ENCODE measurements around the gene SPPL2B. TPM values are rescaled to one million over a fixed set of nuclear protein-coding genes. Genes with fewer than 3 reads are reported as not detected.

The SPPL2B gene
- total RNA-seq, 1 donor from 2014 or later, result 20.7 TPM

DNA sequence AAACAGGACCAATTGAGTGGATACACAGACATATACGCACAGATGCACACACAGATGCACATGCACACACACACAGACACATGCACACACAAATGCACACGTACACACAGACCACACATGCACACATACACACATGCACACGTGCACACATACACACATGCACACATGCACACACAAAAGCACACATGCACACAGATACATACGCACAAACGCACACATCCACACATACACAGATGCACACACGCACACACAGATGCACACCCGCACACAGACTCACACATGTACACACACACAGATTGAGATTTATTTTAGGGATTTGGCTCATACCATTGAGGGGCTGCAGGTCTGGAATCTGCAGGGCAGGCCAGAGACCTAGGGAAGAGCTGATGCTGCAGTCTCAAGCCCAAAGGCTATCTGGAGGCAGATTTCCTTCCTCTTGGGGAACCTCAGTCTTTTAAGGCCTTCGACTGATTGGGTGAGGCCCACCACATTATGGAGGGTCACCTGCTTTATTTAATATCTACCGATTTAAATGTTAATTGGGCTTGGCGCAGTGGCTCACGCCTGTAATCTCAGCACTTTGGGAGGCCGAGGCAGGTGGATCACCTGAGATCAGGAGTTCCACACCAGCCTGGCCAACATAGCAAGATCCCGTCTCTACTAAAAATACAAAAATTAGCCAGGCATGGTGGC, 54.2 kb downstream of the SPPL2B start:
- no peak overlapping the region for H3K4me2 ChIP-seq
- Mint-ChIP-seq H3K9me3 (peaks cover 25% of the 10 kb centered on the region), H3K27ac (no peak overlapping the region), H3K4me1 (peaks cover 30% of the 10 kb centered on the region), H3K36me3 (peaks cover 2% of the 10 kb centered on the region), H3K4me3 (peak overlapping the region; percentile 6), H3K27me3 (ENCODE audit: insufficient read depth, low read depth) (peaks cover 26% of the 10 kb centered on the region)
- DNase-seq (ENCODE audit: low spot score), result no peak
- no peaks in the 10 kb centered on the region for H3K79me2 ChIP-seq (ENCODE audit: low read depth)
- H2AFZ ChIP-seq (replicated peaks), result no peak overlapping the region
- no peaks in the 10 kb centered on the region for H3K27me3 ChIP-seq
- H3K36me3 ChIP-seq, result no peaks in the 10 kb centered on the region
- H3K27ac ChIP-seq, result no peak overlapping the region
- H3K9ac ChIP-seq, result no peak overlapping the region
- H4K20me1 ChIP-seq (ENCODE audit: low read depth), result no peaks in the 10 kb centered on the region
- H3K9me3 ChIP-seq (ENCODE audit: low read depth), result no peaks in the 10 kb centered on the region
- H3K4me3 ChIP-seq, result no peak overlapping the region
- H3F3A ChIP-seq (ENCODE audit: low read depth), result peaks cover 5% of the 10 kb centered on the region
- TF ChIP-seq EZH2 (IDR thresholded peaks at IDR 0.05) (no peak), EZH2phosphoT487 (IDR thresholded peaks at IDR 0.05) (no peak)
- TF ChIP-seq, protein P1, sequence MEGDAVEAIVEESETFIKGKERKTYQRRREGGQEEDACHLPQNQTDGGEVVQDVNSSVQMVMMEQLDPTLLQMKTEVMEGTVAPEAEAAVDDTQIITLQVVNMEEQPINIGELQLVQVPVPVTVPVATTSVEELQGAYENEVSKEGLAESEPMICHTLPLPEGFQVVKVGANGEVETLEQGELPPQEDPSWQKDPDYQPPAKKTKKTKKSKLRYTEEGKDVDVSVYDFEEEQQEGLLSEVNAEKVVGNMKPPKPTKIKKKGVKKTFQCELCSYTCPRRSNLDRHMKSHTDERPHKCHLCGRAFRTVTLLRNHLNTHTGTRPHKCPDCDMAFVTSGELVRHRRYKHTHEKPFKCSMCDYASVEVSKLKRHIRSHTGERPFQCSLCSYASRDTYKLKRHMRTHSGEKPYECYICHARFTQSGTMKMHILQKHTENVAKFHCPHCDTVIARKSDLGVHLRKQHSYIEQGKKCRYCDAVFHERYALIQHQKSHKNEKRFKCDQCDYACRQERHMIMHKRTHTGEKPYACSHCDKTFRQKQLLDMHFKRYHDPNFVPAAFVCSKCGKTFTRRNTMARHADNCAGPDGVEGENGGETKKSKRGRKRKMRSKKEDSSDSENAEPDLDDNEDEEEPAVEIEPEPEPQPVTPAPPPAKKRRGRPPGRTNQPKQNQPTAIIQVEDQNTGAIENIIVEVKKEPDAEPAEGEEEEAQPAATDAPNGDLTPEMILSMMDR (IDR thresholded peaks at IDR 0.05), result no peak
- H3K4me1 ChIP-seq, result no peaks in the 10 kb centered on the region

DNA sequence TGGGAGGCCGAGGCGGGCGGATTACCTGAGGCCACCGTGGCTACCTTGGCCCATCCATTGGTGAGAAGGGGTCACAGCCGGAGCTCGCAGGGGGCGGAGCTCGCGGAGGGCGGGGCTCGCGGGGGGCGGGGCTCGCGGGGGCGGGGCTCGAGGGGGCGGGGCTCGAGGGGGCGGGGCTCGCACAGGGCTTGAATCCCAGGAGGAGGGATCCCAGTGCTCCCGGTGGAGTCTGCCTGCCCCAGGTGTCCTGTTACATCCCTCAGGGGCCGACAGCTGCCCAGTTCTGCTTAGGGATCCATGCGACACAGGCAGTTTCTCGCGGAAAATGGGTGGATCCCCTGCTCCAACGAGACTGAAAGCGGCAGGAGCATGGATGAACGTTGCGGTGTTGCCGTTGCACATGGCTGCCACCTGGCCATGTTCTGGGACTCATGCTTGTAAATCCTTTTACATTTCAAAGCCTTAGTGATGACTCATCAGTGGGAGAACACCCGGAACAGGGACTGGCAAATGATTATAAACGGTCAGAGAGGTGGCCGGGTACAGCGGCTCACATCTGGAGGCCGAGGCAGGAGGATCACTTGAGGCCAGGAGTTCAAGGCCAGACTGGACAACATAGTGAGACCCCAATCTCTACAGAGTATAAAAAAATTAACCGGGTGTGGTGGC, 56.7 kb downstream of the SPPL2B start:
- Histone ChIP-seq H3K4me2 (no peak overlapping the region), H3K9me3 (ENCODE audit: low read depth) (no peaks in the 10 kb centered on the region), H3K4me3 (no peak overlapping the region), H2AFZ (replicated peaks) (no peak overlapping the region), H3K27ac (no peak overlapping the region), H3K27me3 (no peaks in the 10 kb centered on the region), H4K20me1 (ENCODE audit: low read depth) (no peaks in the 10 kb centered on the region), H3K79me2 (ENCODE audit: low read depth) (no peaks in the 10 kb centered on the region), H3K4me1 (no peaks in the 10 kb centered on the region), H3K36me3 (no peaks in the 10 kb centered on the region), H3K9ac (no peak overlapping the region), H3F3A (ENCODE audit: low read depth) (peaks cover 5% of the 10 kb centered on the region)
- Mint-ChIP-seq H3K4me3 (peak overlapping the region; percentile 21), H3K4me1 (peaks cover 33% of the 10 kb centered on the region), H3K27me3 (ENCODE audit: insufficient read depth, low read depth) (peaks cover 21% of the 10 kb centered on the region), H3K36me3 (peaks cover 2% of the 10 kb centered on the region), H3K9me3 (peaks cover 8% of the 10 kb centered on the region), H3K27ac (peak overlapping the region; percentile 42)
- peak; percentile 79 for DNase-seq (ENCODE audit: low spot score)
- TF ChIP-seq EZH2 (IDR thresholded peaks at IDR 0.05), result no peak

DNA sequence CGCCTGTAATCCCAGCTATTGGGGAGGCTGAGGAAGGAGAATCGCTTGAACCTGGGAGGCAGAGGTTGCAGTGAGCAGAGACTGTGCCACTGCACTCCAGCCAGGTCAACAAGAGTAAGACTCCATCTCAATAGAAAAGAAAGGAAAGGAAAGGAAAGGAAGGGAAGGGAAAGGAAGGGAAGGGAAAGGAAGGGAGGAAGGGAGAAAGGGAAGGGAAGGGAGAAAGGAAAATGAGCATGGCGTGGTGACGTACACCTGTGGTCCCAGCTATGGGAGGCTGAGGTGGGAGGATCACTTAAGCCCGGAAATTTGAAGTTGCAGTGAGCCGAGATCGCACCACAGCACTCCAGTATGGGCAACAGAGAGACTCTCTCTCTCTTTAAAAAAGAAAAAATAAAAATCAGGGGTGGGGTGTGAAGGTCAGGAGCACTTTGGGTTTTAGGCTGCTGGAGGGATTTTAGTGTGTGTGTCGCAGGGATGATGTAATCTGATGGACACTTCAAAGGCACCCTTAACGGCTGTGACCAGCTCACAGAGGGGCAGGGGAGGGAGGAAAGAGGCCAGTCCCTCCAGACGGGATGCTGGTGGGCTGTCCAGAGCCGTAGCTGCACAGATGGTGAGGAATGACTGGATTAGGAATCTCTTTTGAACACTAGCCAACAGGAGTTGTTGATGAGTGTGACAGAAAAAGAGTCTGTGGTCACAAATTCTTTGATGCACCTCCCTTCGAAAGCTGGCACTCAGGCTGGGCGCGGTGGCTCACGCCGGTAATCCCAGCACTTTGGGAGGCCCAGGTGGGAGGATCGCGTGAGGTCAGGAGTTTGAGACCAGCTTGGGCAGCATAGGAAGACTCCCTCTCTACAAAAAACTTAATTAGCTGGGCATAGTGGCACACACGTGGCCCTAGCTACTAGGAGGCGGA, 59.1 kb downstream of the SPPL2B start:
- Mint-ChIP-seq H3K27ac (no peak overlapping the region), H3K27me3 (ENCODE audit: insufficient read depth, low read depth) (peaks cover 15% of the 10 kb centered on the region), H3K4me1 (peaks cover 22% of the 10 kb centered on the region), H3K4me3 (peak overlapping the region; percentile 70), H3K36me3 (no peaks in the 10 kb centered on the region), H3K9me3 (no peaks in the 10 kb centered on the region)
- no peak overlapping the region for H3K4me2 ChIP-seq
- H2AFZ ChIP-seq (replicated peaks), result no peak overlapping the region
- no peak for DNase-seq (ENCODE audit: low spot score)
- H3K9me3 ChIP-seq (ENCODE audit: low read depth), result no peaks in the 10 kb centered on the region
- H3K4me3 ChIP-seq, result no peak overlapping the region
- no peaks in the 10 kb centered on the region for H3K27me3 ChIP-seq
- no peak overlapping the region for H3K27ac ChIP-seq
- H3K36me3 ChIP-seq, result no peaks in the 10 kb centered on the region
- no peaks in the 10 kb centered on the region for H3K4me1 ChIP-seq
- no peaks in the 10 kb centered on the region for H4K20me1 ChIP-seq (ENCODE audit: low read depth)
- no peak overlapping the region for H3K9ac ChIP-seq
- H3F3A ChIP-seq (ENCODE audit: low read depth), result no peaks in the 10 kb centered on the region
- TF ChIP-seq EZH2phosphoT487 (IDR thresholded peaks at IDR 0.05) (no peak), EZH2 (IDR thresholded peaks at IDR 0.05) (no peak)
- TF ChIP-seq, protein P1 (IDR thresholded peaks at IDR 0.05), result no peak
- H3K79me2 ChIP-seq (ENCODE audit: low read depth), result no peaks in the 10 kb centered on the region
